Endothelial cell of umbilical vein (primary cell): Measurements from ENCODE around the gene GNAS-AS1. TPM values are rescaled to one million over a fixed set of nuclear protein-coding genes. Genes with fewer than 3 reads are reported as not detected.

Source experiments
- BruUV-seq: library from RNA; stranded (reverse); fragments of 400-500 nt; replicated peaks from 2 replicates; lab custom pipeline; 2021; lab: Mats Ljungman, UMichigan
- CTCF ChIA-PET: fragments of 300-600, 350-600 bp; sonication (Branson Sonifier 250); formaldehyde crosslinking; loops from one replicate; lab custom pipeline; 2021; ENCODE audit warnings: antibody characterized with exemption, inconsistent platforms; lab: Charles Lee
- POLR2A ChIA-PET: fragments of 300-600, 350-600 bp; sonication (Branson Sonifier 250); formaldehyde crosslinking; loops from one replicate; lab custom pipeline; 2021; ENCODE audit warnings: antibody characterized with exemption, inconsistent platforms; lab: Charles Lee
- DNase-seq: peaks from one replicate; pipeline ENCODE4 v3.0.0-alpha.2; 2011; ENCODE audit warnings: low read depth, low spot score
- FAIRE-seq: peaks from 2 replicates; lab custom pipeline; 2011; peaks lifted over from hg19 to GRCh38; lab: Jason Lieb, UNC
- H2AFZ ChIP-seq: 2 replicates; pipeline ENCODE4 v1.6.0; 2012; ENCODE audit warnings: low read depth, low read length, control low read depth, inconsistent platforms
- H3K27ac ChIP-seq: 2 replicates; pipeline ENCODE4 v1.5.1; 2011; ENCODE audit warnings: low read depth, mild to moderate bottlenecking, control low read depth, low read length, moderate library complexity; ENCODE audit not compliant: insufficient read depth
- H3K27me3 ChIP-seq, 2 experiments: 2 replicates each; pipeline versions ENCODE4 v1.6.0 to v1.6.1; 2011; ENCODE audit warnings: low read length in 2 of 2, mixed read lengths in 1 of 2; ENCODE audit not compliant: control insufficient read depth in 2 of 2, insufficient read depth in 2 of 2
- H3K36me3 ChIP-seq, 2 experiments: 2 replicates in 1 of 2; 3 replicates in 1 of 2; pipeline ENCODE4 v1.5.1; 2011; ENCODE audit warnings: low read length in 2 of 2, mild to moderate bottlenecking in 1 of 2, moderate library complexity in 1 of 2; ENCODE audit not compliant: control insufficient read depth in 2 of 2, insufficient read depth in 2 of 2; ENCODE audit errors: extremely low read depth in 1 of 2
- H3K4me1 ChIP-seq: 3 replicates; pipeline ENCODE4 v1.5.1; 2011; ENCODE audit warnings: mild to moderate bottlenecking, low read length; ENCODE audit not compliant: control insufficient read depth, insufficient read depth; ENCODE audit errors: extremely low read depth
- H3K4me2 ChIP-seq: 2 replicates; pipeline ENCODE4 v1.6.1; 2011; ENCODE audit warnings: low read length, control low read depth, mixed read lengths; ENCODE audit not compliant: insufficient read depth
- H3K4me3 ChIP-seq, 3 experiments: fragments of 200-600 bp in 1 of 3; sonication (generic), shearing (Covaris generic) in 1 of 3; replicated peaks in 1 of 3; 2 replicates each; pipeline ENCODE4 v1.5.1; 2011 to 2016; ENCODE audit warnings: control low read depth in 3 of 3, low read length in 3 of 3, mild to moderate bottlenecking in 2 of 3, inconsistent platforms in 1 of 3, low read depth in 1 of 3, moderate library complexity in 1 of 3; ENCODE audit not compliant: insufficient read depth in 1 of 3
- H3K79me2 ChIP-seq: 2 replicates; pipeline ENCODE4 v1.6.0; 2012; ENCODE audit warnings: low read length, inconsistent platforms; ENCODE audit not compliant: control insufficient read depth, insufficient read depth
- H3K9ac ChIP-seq: replicated peaks from 2 replicates; pipeline ENCODE3; 2011; ENCODE audit warnings: low read length, control low read depth; ENCODE audit not compliant: insufficient read depth; ENCODE audit errors: extremely low read depth
- H3K9me1 ChIP-seq: replicated peaks from 3 replicates; pipeline ENCODE4 v1.6.0; 2011; ENCODE audit warnings: mild to moderate bottlenecking, low read length; ENCODE audit not compliant: control insufficient read depth, insufficient read depth; ENCODE audit errors: extremely low read depth
- H3K9me3 ChIP-seq: replicated peaks from 2 replicates; pipeline ENCODE4 v1.5.1; 2012; ENCODE audit warnings: low read length, inconsistent platforms; ENCODE audit not compliant: control insufficient read depth, insufficient read depth
- H4K20me1 ChIP-seq: replicated peaks from 2 replicates; pipeline ENCODE3; 2011; ENCODE audit warnings: mild to moderate bottlenecking, low read length; ENCODE audit not compliant: control insufficient read depth, insufficient read depth; ENCODE audit errors: extremely low read depth
- EZH2 ChIP-seq: IDR thresholded peaks from 2 replicates; pipeline ENCODE4 v1.6.1; 2012; ENCODE audit warnings: borderline replicate concordance, low read depth, mild to moderate bottlenecking, moderate library complexity, low read length, inconsistent platforms; ENCODE audit not compliant: severe bottlenecking
- FOS ChIP-seq: IDR thresholded peaks from 2 replicates; pipeline ENCODE4 v1.6.1; 2011; ENCODE audit warnings: mild to moderate bottlenecking, low read length, moderate library complexity, borderline replicate concordance; ENCODE audit not compliant: insufficient read depth
- GATA2 ChIP-seq: IDR thresholded peaks from 2 replicates; pipeline ENCODE4 v1.7.0; 2011; ENCODE audit warnings: low read depth, mild to moderate bottlenecking, moderate library complexity, mixed read lengths, low read length; ENCODE audit not compliant: insufficient read length, insufficient read depth
- JUN ChIP-seq: IDR thresholded peaks from 2 replicates; pipeline ENCODE4 v1.6.1; 2011; ENCODE audit warnings: borderline replicate concordance, low read depth; ENCODE audit not compliant: insufficient read length, insufficient read depth
- MYC ChIP-seq: IDR thresholded peaks from one replicate; pipeline ENCODE4 v1.6.1; 2011; ENCODE audit warnings: mild to moderate bottlenecking, low read depth, low read length
- POLR2A ChIP-seq: IDR thresholded peaks from 2 replicates; pipeline ENCODE4 v1.6.1; 2012; ENCODE audit warnings: low read depth, mild to moderate bottlenecking, control low read depth, low read length
- dilution Hi-C: fragments of 300-500 bp; cut with MboI; formaldehyde crosslinking; loops from one replicate; pipeline ENCODE4 v1.15.0; 2019; ENCODE audit warnings: low sequenced_read_pairs; ENCODE audit not compliant: extremely low pct_ligation_motif_present
- intact Hi-C: fragments of 100-400 bp; cut with micrococcal nuclease; formaldehyde crosslinking; loops from one replicate; pipeline ENCODE4 v1.10.0; 2022
- polyA plus RNA-seq, 4 experiments: library from polyadenylated mRNA; depleted of rRNA in 3 of 4; stranded (reverse) in 3 of 4; unstranded in 1 of 4; fragments of >200 nt; gene quantifications; 2 replicates each; pipeline versions ENCODE4 v1.2.1 to v1.2.3, GENCODE V29; 2011 to 2012; ENCODE audit warnings: missing spikeins in 1 of 4
- total RNA-seq: library from RNA; stranded (reverse); gene quantifications from 2 replicates; pipeline ENCODE4 v1.2.3, GENCODE V29; 2021
- TF ChIP-seq, protein P1 (sequence below): IDR thresholded peaks from 2 replicates; pipeline ENCODE4 v1.6.1; 2011; ENCODE audit not compliant: insufficient read depth, insufficient read length
- TF ChIP-seq, protein P2 (sequence below), 2 donors: IDR thresholded peaks; 1 replicate in 1 of 2; 2 replicates in 1 of 2; pipeline ENCODE4 v1.5.1; 2011; ENCODE audit warnings: low read length in 2 of 2, mild to moderate bottlenecking in 2 of 2, moderate library complexity in 2 of 2, control low read depth in 1 of 2, inconsistent platforms in 1 of 2, low read depth in 1 of 2; ENCODE audit not compliant: insufficient read depth in 1 of 2; ENCODE audit errors: extremely low read depth in 1 of 2

Gene GNAS-AS1
- total and polyA plus RNA-seq, 2 donors (not counting 3 experiments of a cell fraction or from before 2014, with no cell fraction given) = 0.11 to 0.58 TPM

DNA sequence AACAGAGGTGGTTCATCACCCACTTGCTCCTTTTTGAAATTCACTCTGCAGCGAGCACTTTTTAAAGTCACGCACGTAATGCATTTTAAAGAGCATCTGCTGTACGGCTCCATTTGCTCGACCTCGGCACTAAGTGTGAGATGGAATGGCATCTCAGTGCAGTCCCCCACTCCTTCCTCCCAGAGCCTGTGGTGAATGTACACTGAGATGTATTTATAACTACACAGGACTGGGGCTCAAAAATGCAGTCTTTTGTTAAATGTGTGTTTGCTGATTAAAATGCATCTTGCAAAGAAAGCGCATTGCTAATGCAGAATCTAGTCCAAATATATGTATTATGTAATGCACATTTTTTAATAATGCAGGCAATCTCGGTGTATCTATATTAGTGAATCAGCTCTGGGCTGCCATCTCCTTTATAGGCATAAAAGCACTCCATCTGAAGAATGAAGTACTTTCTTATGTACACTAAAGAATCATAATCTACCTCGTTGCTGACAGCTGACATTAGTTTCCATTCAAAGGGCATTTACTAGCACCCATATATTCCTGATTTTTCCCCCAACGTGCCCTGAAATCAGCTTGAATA is 14.0 kb downstream of the GNAS-AS1 start:
- no peaks in the 10 kb centered on the region for H3K9me3 ChIP-seq
- FAIRE-seq (no peak), DNase-seq (no peak)
- H3K4me1 ChIP-seq = no peaks in the 10 kb centered on the region
- H3K4me2 ChIP-seq = no peak overlapping the region
- TF ChIP-seq POLR2A (no peak), JUN (no peak), MYC (no peak), FOS (no peak), GATA2 (no peak), EZH2 (no peak)
- TF ChIP-seq, protein P1, sequence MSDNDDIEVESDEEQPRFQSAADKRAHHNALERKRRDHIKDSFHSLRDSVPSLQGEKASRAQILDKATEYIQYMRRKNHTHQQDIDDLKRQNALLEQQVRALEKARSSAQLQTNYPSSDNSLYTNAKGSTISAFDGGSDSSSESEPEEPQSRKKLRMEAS = no peak
- TF ChIP-seq, protein P2, sequence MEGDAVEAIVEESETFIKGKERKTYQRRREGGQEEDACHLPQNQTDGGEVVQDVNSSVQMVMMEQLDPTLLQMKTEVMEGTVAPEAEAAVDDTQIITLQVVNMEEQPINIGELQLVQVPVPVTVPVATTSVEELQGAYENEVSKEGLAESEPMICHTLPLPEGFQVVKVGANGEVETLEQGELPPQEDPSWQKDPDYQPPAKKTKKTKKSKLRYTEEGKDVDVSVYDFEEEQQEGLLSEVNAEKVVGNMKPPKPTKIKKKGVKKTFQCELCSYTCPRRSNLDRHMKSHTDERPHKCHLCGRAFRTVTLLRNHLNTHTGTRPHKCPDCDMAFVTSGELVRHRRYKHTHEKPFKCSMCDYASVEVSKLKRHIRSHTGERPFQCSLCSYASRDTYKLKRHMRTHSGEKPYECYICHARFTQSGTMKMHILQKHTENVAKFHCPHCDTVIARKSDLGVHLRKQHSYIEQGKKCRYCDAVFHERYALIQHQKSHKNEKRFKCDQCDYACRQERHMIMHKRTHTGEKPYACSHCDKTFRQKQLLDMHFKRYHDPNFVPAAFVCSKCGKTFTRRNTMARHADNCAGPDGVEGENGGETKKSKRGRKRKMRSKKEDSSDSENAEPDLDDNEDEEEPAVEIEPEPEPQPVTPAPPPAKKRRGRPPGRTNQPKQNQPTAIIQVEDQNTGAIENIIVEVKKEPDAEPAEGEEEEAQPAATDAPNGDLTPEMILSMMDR (IDR thresholded peaks at IDR 0.05; ENCODE audit: extremely low read depth in 1 of 2, insufficient read depth in 1 of 2, low read depth in 1 of 2, low read length in 2 of 2) = no peak
- H3K27ac ChIP-seq = no peak overlapping the region
- H3K9ac ChIP-seq = no peak overlapping the region
- no peaks in the 10 kb centered on the region for H3K79me2 ChIP-seq
- dilution Hi-C loops = loop anchor here (25.0 kb wide), 2 partner anchors 224 to 599 kb away; partner anchors contain the start of gene ANKRD60
- H4K20me1 ChIP-seq = no peaks in the 10 kb centered on the region
- intact Hi-C loops = no loop called here
- POLR2A ChIA-PET = no interaction called here
- CTCF ChIA-PET = no interaction called here
- no peak overlapping the region for H3K4me3 ChIP-seq
- H3K9me1 ChIP-seq = no peaks in the 10 kb centered on the region
- H3K27me3 ChIP-seq = peaks cover 16 to 31% of the 10 kb centered on the region in 2 experiments
- H2AFZ ChIP-seq = no peak overlapping the region
- BruUV-seq = no TSS peak
- no peaks in the 10 kb centered on the region for H3K36me3 ChIP-seq
